Sigmoid colon (tissue), 4 donors: ENCODE results near the gene COLEC12.

ENCODE experiments used
- CTCF ChIP-seq, 4 experiments: fragments of 450-650 bp in 3 of 4; fragments of 200-600 bp in 1 of 4; IDR thresholded peaks; one replicate each; pipeline ENCODE4 v1.5.1; 2016 to 2019; ENCODE audit warnings: antibody characterized with exemption in 4 of 4, mild to moderate bottlenecking in 3 of 4, moderate library complexity in 2 of 4
- EP300 ChIP-seq, 4 donors: sonication (generic); formaldehyde crosslinking; IDR thresholded peaks; one replicate each; pipeline ENCODE4 v1.6.1; 2017; ENCODE audit warnings: antibody characterized with exemption in 4 of 4
- POLR2A ChIP-seq, 2 donors: fragments of 450-650 bp; IDR thresholded peaks; one replicate each; pipeline ENCODE4 v1.6.1; 2016; ENCODE audit warnings: antibody characterized with exemption in 2 of 2, mild to moderate bottlenecking in 2 of 2, moderate library complexity in 2 of 2
- POLR2AphosphoS5 ChIP-seq, 4 donors: sonication (generic); formaldehyde crosslinking; IDR thresholded peaks; one replicate each; pipeline ENCODE4 v1.6.1; 2017; ENCODE audit warnings: antibody characterized with exemption in 4 of 4

- TF ChIP-seq EP300 (IDR thresholded peaks at IDR 0.05) (no peak), CTCF (IDR thresholded peaks at IDR 0.05) (no peak), POLR2AphosphoS5 (IDR thresholded peaks at IDR 0.05) (no peak), POLR2A (IDR thresholded peaks at IDR 0.05) (no peak)
Observed at GRCh38 chr18:388200-388599, 112.3 kb downstream of the COLEC12 start.
